Measurements from ENCODE around the gene ZDHHC14. TPM values are rescaled to one million over a fixed set of nuclear protein-coding genes. Genes with fewer than 3 reads are reported as not detected.

ZDHHC14 gene
- total and polyA plus RNA-seq, 7 donors: 2.5 to 14.6 (median 4.3) TPM

DNA sequence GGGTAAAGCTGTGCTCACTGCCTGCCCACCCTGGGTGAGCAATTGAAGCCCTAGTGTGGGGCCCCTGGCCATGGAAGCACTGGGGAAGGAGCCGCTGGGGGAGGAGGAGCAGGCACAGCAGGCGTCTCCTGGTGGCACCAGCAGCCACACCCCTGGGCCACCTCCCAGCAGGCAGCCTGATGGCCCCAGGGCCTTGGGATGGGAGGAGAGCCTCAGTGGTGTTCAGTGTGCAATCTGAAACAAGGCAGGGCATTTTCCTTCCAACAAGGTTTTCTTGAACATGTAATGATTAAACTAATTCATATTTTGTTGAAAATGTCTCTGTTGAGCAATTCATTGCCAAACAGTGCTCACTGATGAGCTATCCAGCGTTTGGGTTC is 151.0 kb downstream of the ZDHHC14 start:
- H3K4me1 ChIP-seq: peaks cover 66% of the 10 kb centered on the region
- intact Hi-C loops (cut with DNase I): loop anchor here in 1 of 2 donors (5.0 kb wide), 1 partner anchor 150 kb away; the partner anchor contains the start of gene ZDHHC14

DNA sequence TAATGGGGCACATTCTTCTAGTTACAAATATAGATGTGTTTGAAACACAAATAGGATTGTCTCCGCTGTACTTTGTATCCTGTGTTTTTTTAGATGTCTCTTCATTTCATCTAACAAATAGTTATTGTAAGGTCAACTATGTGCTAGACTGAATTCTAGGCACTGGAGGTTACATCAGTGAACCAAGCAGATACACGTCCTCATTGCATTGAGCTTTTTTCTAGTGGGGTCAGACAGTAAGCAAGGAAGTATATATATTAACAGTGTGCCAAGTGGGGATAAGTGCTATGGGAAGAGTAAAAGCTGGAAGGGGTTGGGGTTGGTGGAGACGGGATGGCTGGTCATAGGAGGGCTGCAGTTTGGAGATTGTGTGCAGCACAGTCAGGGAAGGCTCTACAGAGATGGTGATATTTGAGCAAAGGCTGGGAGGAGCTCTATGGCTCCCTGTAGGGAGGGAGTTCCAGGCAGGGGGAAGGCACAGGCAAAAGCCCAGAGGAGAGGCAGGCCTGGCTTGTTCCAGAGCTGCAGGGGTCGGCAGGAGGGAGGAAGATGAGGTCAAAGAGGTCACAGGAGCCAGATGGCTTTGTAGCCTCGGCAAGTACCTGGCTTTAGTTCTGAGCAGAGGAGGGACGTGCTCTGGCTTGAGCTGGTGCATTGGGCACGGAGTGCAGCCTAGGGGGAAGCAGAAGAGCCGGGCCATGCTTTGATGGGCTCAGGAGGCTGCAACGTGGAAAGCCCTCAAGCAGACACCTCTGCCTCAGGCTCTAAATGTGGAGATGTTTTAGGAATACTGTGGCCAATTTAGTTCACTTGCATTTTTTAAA is 152.3 kb downstream of the ZDHHC14 start:
- Histone ChIP-seq H3K4me3 (no peak overlapping the region), H3K36me3 (ENCODE audit: insufficient read depth in 1 of 2, low read depth in 1 of 2) (no peaks in the 10 kb centered on the region), H3K27ac (peak overlapping the region; percentile 38), H3K27me3 (ENCODE audit: insufficient read depth in 3 of 3, low read length in 2 of 3) (no peaks in the 10 kb centered on the region), H3K9me3 (no peaks in the 10 kb centered on the region), H3K4me1 (peaks cover 69% of the 10 kb centered on the region)
- TF ChIP-seq, protein P1, sequence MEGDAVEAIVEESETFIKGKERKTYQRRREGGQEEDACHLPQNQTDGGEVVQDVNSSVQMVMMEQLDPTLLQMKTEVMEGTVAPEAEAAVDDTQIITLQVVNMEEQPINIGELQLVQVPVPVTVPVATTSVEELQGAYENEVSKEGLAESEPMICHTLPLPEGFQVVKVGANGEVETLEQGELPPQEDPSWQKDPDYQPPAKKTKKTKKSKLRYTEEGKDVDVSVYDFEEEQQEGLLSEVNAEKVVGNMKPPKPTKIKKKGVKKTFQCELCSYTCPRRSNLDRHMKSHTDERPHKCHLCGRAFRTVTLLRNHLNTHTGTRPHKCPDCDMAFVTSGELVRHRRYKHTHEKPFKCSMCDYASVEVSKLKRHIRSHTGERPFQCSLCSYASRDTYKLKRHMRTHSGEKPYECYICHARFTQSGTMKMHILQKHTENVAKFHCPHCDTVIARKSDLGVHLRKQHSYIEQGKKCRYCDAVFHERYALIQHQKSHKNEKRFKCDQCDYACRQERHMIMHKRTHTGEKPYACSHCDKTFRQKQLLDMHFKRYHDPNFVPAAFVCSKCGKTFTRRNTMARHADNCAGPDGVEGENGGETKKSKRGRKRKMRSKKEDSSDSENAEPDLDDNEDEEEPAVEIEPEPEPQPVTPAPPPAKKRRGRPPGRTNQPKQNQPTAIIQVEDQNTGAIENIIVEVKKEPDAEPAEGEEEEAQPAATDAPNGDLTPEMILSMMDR (IDR thresholded peaks at IDR 0.05): no peak
- no peak for DNase-seq
- ATAC-seq: no peak
- 30 to 57% (median 32%) methylated on average over 9 of the region's 9 CpGs for WGBS, 3 donors
- intact Hi-C loops (cut with DNase I): loop anchor here in 1 of 2 donors (5.0 kb wide), 1 partner anchor 151 kb away; the partner anchor contains the start of gene ZDHHC14

More for the DNA sequence above, 151.0 kb downstream of the ZDHHC14 start:
- ATAC-seq: no peak
- no peak for DNase-seq
- Histone ChIP-seq H3K36me3 (ENCODE audit: insufficient read depth in 1 of 2, low read depth in 1 of 2) (no peaks in the 10 kb centered on the region), H3K9me3 (no peaks in the 10 kb centered on the region), H3K4me3 (no peak overlapping the region), H3K27ac (peak overlapping the region; percentile 72), H3K27me3 (ENCODE audit: insufficient read depth in 3 of 3, low read length in 2 of 3) (no peaks in the 10 kb centered on the region)
- TF ChIP-seq, protein P1 (IDR thresholded peaks at IDR 0.05): no peak
- 95 to 99% (median 95%) methylated on average over 3 of the region's 3 CpGs for WGBS, 3 donors

DNA sequence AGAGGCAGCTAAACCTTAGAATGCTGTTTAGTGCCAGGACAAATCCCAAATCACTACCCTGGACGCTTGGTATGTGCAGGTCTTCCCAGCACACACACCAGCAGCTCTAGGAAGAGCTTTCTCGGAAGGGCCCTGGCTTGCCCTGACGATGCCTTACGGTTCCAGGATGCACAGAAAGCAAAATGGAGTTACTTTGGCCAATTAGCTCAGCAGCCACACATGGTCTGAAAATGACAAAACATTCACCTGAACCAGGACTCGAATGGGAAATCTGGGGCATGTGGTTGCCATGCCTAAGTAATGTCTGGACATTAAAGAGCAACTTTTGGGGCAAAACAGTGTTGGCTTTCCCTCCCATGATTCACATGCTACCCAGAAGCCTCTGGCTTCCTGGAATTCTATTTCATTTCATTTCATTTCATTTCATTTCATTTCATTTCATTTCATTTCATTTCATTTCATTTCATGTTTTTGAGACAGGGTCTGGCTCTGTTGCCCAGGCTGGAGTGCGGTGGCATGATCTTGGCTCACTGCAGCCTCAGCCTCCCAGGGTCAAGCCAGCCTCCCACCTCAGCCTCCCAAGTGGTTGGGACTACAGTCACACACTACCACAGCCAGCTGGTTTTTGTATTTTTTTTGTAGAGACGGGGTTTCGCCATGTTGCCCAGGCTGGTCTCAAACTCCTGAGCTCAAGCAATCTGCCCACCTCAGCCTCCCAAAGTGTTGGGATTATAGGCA is 153.3 kb downstream of the ZDHHC14 start:
- H3K4me1 ChIP-seq: peaks cover 64% of the 10 kb centered on the region
- no peak for ATAC-seq
- TF ChIP-seq, protein P1 (IDR thresholded peaks at IDR 0.05): no peak
- H3K9me3 ChIP-seq: no peaks in the 10 kb centered on the region
- 81 to 96% (median 87%) methylated on average over 8 of the region's 8 CpGs for WGBS, 3 donors
- DNase-seq: no peak
- no peaks in the 10 kb centered on the region for H3K27me3 ChIP-seq (ENCODE audit: insufficient read depth in 3 of 3, low read length in 2 of 3)
- intact Hi-C loops (cut with DNase I): loop anchor here in 1 of 2 donors (5.0 kb wide), 1 partner anchor 152 kb away; the partner anchor contains the start of gene ZDHHC14
- H3K27ac ChIP-seq: peak overlapping the region; percentile 1
- H3K4me3 ChIP-seq: no peak overlapping the region
- no peaks in the 10 kb centered on the region for H3K36me3 ChIP-seq (ENCODE audit: insufficient read depth in 1 of 2, low read depth in 1 of 2)

DNA sequence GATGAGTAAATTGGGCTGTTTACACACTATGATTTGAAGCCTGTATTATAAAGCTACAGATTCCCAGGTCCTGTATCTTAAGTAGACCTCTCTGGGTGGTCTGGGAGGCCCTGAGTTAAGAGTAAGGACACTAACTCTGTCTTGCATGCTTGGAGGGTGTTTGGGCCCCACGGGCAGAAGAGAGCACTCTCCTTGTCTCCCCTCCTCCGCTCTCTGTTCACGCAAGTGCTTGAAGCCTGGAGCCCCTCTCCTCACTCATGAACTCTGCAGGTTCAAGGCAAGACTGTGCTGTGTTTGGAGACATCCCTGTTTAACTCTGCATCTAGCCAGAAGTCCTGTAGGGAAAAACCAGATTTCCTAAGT is 154.0 kb downstream of the ZDHHC14 start:
- peaks cover 64% of the 10 kb centered on the region for H3K4me1 ChIP-seq
- no peak overlapping the region for H3K4me3 ChIP-seq
- no peak for DNase-seq
- TF ChIP-seq, protein P1 (IDR thresholded peaks at IDR 0.05): no peak
- no peak for ATAC-seq
- WGBS, 3 donors: 73 to 84% (median 83%) methylated on average over 3 of the region's 3 CpGs
- no peaks in the 10 kb centered on the region for H3K36me3 ChIP-seq (ENCODE audit: insufficient read depth in 1 of 2, low read depth in 1 of 2)
- H3K9me3 ChIP-seq: no peaks in the 10 kb centered on the region
- H3K27me3 ChIP-seq (ENCODE audit: insufficient read depth in 3 of 3, low read length in 2 of 3): no peaks in the 10 kb centered on the region
- peak overlapping the region; percentile 20 for H3K27ac ChIP-seq
- intact Hi-C loops (cut with DNase I): loop anchor here in 1 of 2 donors (5.0 kb wide), 2 partner anchors 98 to 153 kb away; partner anchors contain the start of gene ZDHHC14
